CD4-positive, alpha-beta T cell treated with Interleukin-6 for 4 hours (primary cell): Measurements from ENCODE around the gene USP19.
A peak's percentile ranks its signal among the peaks of the same experiment; 100 is the strongest.

Source experiments
- DNase-seq: peaks from one replicate; pipeline ENCODE4 v3.0.0-alpha.2; 2020; ENCODE audit warnings: mixed read lengths

The USP19 gene

GRCh38 chr3:49098429-49098828 lies 22.2 kb downstream of the USP19 start:
- no peak for DNase-seq

- peak; percentile 95 for DNase-seq
Measured at GRCh38 chr3:49093853-49094767, 26.5 kb downstream of the USP19 start, which contains the start of gene QRICH1. Gene QRICH1, minus strand, starts transcription at chr3:49094071. Its CDS starts 17,054 bp downstream, at chr3:49077017.

- DNase-seq: peak; percentile 83
Measured at GRCh38 chr3:49092938-49093852, 27.4 kb downstream of the USP19 start.

GRCh38 chr3:49081429-49081828 lies 39.2 kb downstream of the USP19 start:
- no peak for DNase-seq

- no peak for DNase-seq
Measured at GRCh38 chr3:49079270-49079669, 41.4 kb downstream of the USP19 start.

- no peak for DNase-seq
Measured at GRCh38 chr3:49076646-49077045, 44.0 kb downstream of the USP19 start.

- DNase-seq: no peak
Measured at GRCh38 chr3:49076116-49076515, 44.5 kb downstream of the USP19 start.
